IMR-90 (cell line): Measurements from ENCODE around the gene PLCG2. TPM values are rescaled to one million over a fixed set of nuclear protein-coding genes. Genes with fewer than 3 reads are reported as not detected.
"Not testable (repeated sequence)": the region's sequence is repeated elsewhere in the genome, so short reads cannot be mapped to it uniquely, and the experiment has no call there.

Experiments
- ATAC-seq: fragments of 200-7000 bp; cut with Tn5 transposase; 2 replicates; pipeline ENCODE4 v1.9.1; 2020; ENCODE audit warnings: low read depth, mild to moderate bottlenecking, moderate library complexity
- BruUV-seq: library from RNA; stranded (reverse); fragments of 400-500 nt; replicated peaks from 2 replicates; lab custom pipeline; 2021; lab: Mats Ljungman, UMichigan
- CTCF ChIA-PET: fragments of 300-600 bp; formaldehyde crosslinking; extraction: SDS; loops from one replicate; lab custom pipeline; 2021; ENCODE audit warnings: antibody characterized with exemption; lab: Yijun Ruan, JAX
- POLR2A ChIA-PET: fragments of 300-600 bp; sonication (Branson Sonifier 250); formaldehyde crosslinking; loops from one replicate; lab custom pipeline; 2022; ENCODE audit warnings: antibody characterized with exemption; ENCODE audit not compliant: unreplicated experiment; lab: Charles Lee
- DNase-seq: peaks from one replicate; pipeline ENCODE4 v3.0.0; 2013
- H2AFZ ChIP-seq: replicated peaks from 2 replicates; pipeline ENCODE3; 2013; ENCODE audit warnings: low read length, mild to moderate bottlenecking; ENCODE audit not compliant: poor library complexity
- H2AK5ac ChIP-seq: 2 replicates; pipeline ENCODE4 v1.6.1; 2013; ENCODE audit warnings: low read depth, low read length, inconsistent platforms
- H2AK9ac ChIP-seq: replicated peaks from 2 replicates; pipeline ENCODE3; 2013; ENCODE audit warnings: mild to moderate bottlenecking, low read depth, low read length, moderate library complexity; ENCODE audit not compliant: poor library complexity
- H2BK120ac ChIP-seq: 2 replicates; pipeline ENCODE4 v1.6.1; 2013; ENCODE audit warnings: low read depth, low read length, inconsistent platforms
- H2BK15ac ChIP-seq: 3 replicates; pipeline ENCODE4 v1.6.1; 2013; ENCODE audit warnings: low read depth, low read length, inconsistent platforms
- H2BK20ac ChIP-seq: 2 replicates; pipeline ENCODE4 v1.6.1; 2013; ENCODE audit warnings: low read depth, mild to moderate bottlenecking, inconsistent platforms, low read length, moderate library complexity
- H2BK5ac ChIP-seq: 2 replicates; pipeline ENCODE4 v1.6.1; 2013; ENCODE audit warnings: mild to moderate bottlenecking, low read depth, low read length, inconsistent platforms; ENCODE audit not compliant: poor library complexity, severe bottlenecking
- H3K14ac ChIP-seq: replicated peaks from 2 replicates; pipeline ENCODE4 v1.6.1; 2013; ENCODE audit warnings: low read depth, low read length, inconsistent platforms
- H3K18ac ChIP-seq: 2 replicates; pipeline ENCODE4 v1.6.1; 2013; ENCODE audit warnings: low read depth, low read length, control low read depth
- H3K23ac ChIP-seq: 2 replicates; pipeline ENCODE4 v1.6.1; 2013; ENCODE audit warnings: low read depth, low read length, inconsistent platforms
- H3K27ac ChIP-seq: 2 replicates; pipeline ENCODE4 v1.5.1; 2013; ENCODE audit warnings: mild to moderate bottlenecking, control low read depth, low read length; ENCODE audit not compliant: insufficient read depth
- H3K27me3 ChIP-seq: 2 replicates; pipeline ENCODE4 v1.6.1; 2013; ENCODE audit warnings: low read length; ENCODE audit not compliant: control insufficient read depth, insufficient read depth
- H3K36me3 ChIP-seq: 2 replicates; pipeline ENCODE4 v1.6.1; 2013; ENCODE audit warnings: low read length, mixed read lengths; ENCODE audit not compliant: control insufficient read depth, insufficient read depth
- H3K4ac ChIP-seq: 2 replicates; pipeline ENCODE4 v1.6.1; 2013; ENCODE audit warnings: low read depth, low read length, inconsistent platforms
- H3K4me1 ChIP-seq: 2 replicates; pipeline ENCODE4 v1.6.1; 2013; ENCODE audit warnings: low read length, mixed read lengths; ENCODE audit not compliant: control insufficient read depth, insufficient read depth
- H3K4me2 ChIP-seq: 2 replicates; pipeline ENCODE4 v1.6.1; 2013; ENCODE audit warnings: low read depth, mild to moderate bottlenecking, control low read depth, low read length, moderate library complexity
- H3K4me3 ChIP-seq: 2 replicates; pipeline ENCODE4 v1.5.1; 2013; ENCODE audit warnings: low read depth, mild to moderate bottlenecking, control low read depth, low read length, moderate library complexity; ENCODE audit not compliant: insufficient read depth
- H3K56ac ChIP-seq: 2 replicates; pipeline ENCODE4 v1.6.1; 2013; ENCODE audit warnings: low read length, inconsistent platforms; ENCODE audit not compliant: insufficient read depth; ENCODE audit errors: extremely low read depth
- H3K79me1 ChIP-seq, 2 experiments: 2 replicates each; pipeline ENCODE4 v1.6.1; 2013; ENCODE audit warnings: low read length in 2 of 2, inconsistent platforms in 1 of 2, low read depth in 1 of 2
- H3K9ac ChIP-seq: 2 replicates; pipeline ENCODE4 v1.6.1; 2013; ENCODE audit warnings: low read depth, low read length, control low read depth
- H3K9me1 ChIP-seq: 2 replicates; pipeline ENCODE4 v1.6.1; 2013; ENCODE audit warnings: low read length, inconsistent platforms; ENCODE audit not compliant: insufficient read depth
- H3K9me3 ChIP-seq: 2 replicates; pipeline ENCODE4 v1.6.1; 2013; ENCODE audit warnings: low read length; ENCODE audit not compliant: control insufficient read depth, insufficient read depth
- H4K20me1 ChIP-seq: 2 replicates; pipeline ENCODE4 v1.6.1; 2013; ENCODE audit warnings: low read length, inconsistent platforms; ENCODE audit not compliant: insufficient read depth
- H4K5ac ChIP-seq: 2 replicates; pipeline ENCODE4 v1.6.1; 2013; ENCODE audit warnings: mild to moderate bottlenecking, low read depth, low read length, control low read depth
- H4K8ac ChIP-seq, 2 experiments: 2 replicates each; pipeline ENCODE4 v1.6.1; 2013; ENCODE audit warnings: low read depth in 2 of 2, low read length in 2 of 2, control low read depth in 1 of 2, inconsistent platforms in 1 of 2
- H4K91ac ChIP-seq: 2 replicates; pipeline ENCODE4 v1.6.1; 2013; ENCODE audit warnings: low read depth, low read length, inconsistent platforms; ENCODE audit not compliant: insufficient read depth
- WGBS, 2 experiments: methylation state at CpG; one replicate each; pipeline versions ENCODE4 v1.1.5 to v1.1.7; 2013; ENCODE audit warnings: missing lambda C conversion rate in 2 of 2; ENCODE audit not compliant: insufficient read length in 1 of 2; ENCODE audit errors: extremely low coverage in 2 of 2; 5-methylcytosine and 5-hydroxymethylcytosine counted together
- dilution Hi-C: fragments of 300-500 bp; cut with HindIII; formaldehyde crosslinking; loops from one replicate; pipeline ENCODE4 v1.14.3; 2018; ENCODE audit warnings: low sequenced_read_pairs; ENCODE audit not compliant: unreplicated experiment
- in situ Hi-C: fragments of 300-500 bp; cut with MboI; formaldehyde crosslinking; loops from 3 replicates; pipeline ENCODE4 v1.14.3; 2019; ENCODE audit warnings: low sequenced_read_pairs, inconsistent platforms, mixed read lengths
- intact Hi-C: fragments of 100-400 bp; cut with micrococcal nuclease; formaldehyde crosslinking; loops from 2 replicates; pipeline ENCODE4 v1.10.0; 2022
- polyA plus RNA-seq, 3 experiments: library from polyadenylated mRNA; depleted of rRNA; stranded (reverse); fragments of >200 nt; gene quantifications; 2 replicates each; pipeline ENCODE4 v1.2.3, GENCODE V29; 2012; ENCODE audit warnings: low replicate concordance in 1 of 3
- total RNA-seq: library from RNA; depleted of rRNA; stranded (reverse); fragments of >200 nt; gene quantifications from 2 replicates; pipeline ENCODE4 v1.2.3, GENCODE V29; 2012

The PLCG2 gene
- total and polyA plus RNA-seq, 2 of the 4 experiments (the other 2 are of a cell fraction) = 0.14 to 0.18 TPM

GRCh38 chr16:81934711-81935110 lies 155.6 kb downstream of the PLCG2 start:
- H2BK120ac ChIP-seq, H4K5ac ChIP-seq, H3K79me1 ChIP-seq, H3K23ac ChIP-seq, H3K9me3 ChIP-seq, H2BK5ac ChIP-seq, H3K4me1 ChIP-seq, POLR2A ChIA-PET, H2BK15ac ChIP-seq, H4K91ac ChIP-seq, H2AFZ ChIP-seq, H3K27me3 ChIP-seq, H2BK20ac ChIP-seq, BruUV-seq, H3K4me3 ChIP-seq, H3K18ac ChIP-seq, H4K20me1 ChIP-seq, H4K8ac ChIP-seq, H3K4me2 ChIP-seq, H3K27ac ChIP-seq, H3K9ac ChIP-seq, H3K14ac ChIP-seq, in situ Hi-C loops, H3K56ac ChIP-seq, dilution Hi-C loops, H2AK5ac ChIP-seq, H3K36me3 ChIP-seq, H3K9me1 ChIP-seq, intact Hi-C loops, ATAC-seq, H3K4ac ChIP-seq, DNase-seq, H2AK9ac ChIP-seq: not testable (repeated sequence)
- CTCF ChIA-PET = interaction anchor here (1.0 kb wide), 1 partner anchor 13 kb away, joined by 3 read pairs; no protein-coding TSS in a partner anchor
- no CpG with 5 or more reads among the region's 6 CpGs for WGBS, 2 experiments
